Adrenal gland (tissue), 5 donors: ENCODE measurements around the gene TMEM11.

Source experiments
- POLR2A ChIP-seq, 2 donors: fragments of 450-650 bp; IDR thresholded peaks; one replicate each; pipeline ENCODE4 v1.6.1; 2017; ENCODE audit warnings: antibody characterized with exemption in 2 of 2, mild to moderate bottlenecking in 2 of 2, moderate library complexity in 1 of 2
- TF ChIP-seq, protein P1 (sequence below), 6 experiments: fragments of 450-650 bp in 4 of 6; fragments of 200-600 bp in 2 of 6; sonication (generic) in 1 of 6; IDR thresholded peaks; 1 replicate in 5 of 6; 2 replicates in 1 of 6; pipeline versions ENCODE4 v1.5.1 to v1.8.0; 2016 to 2021; ENCODE audit warnings: antibody characterized with exemption in 6 of 6, mild to moderate bottlenecking in 2 of 6, moderate library complexity in 1 of 6
- donor health status: DM: no; HTN: no; CAD: no.

DNA sequence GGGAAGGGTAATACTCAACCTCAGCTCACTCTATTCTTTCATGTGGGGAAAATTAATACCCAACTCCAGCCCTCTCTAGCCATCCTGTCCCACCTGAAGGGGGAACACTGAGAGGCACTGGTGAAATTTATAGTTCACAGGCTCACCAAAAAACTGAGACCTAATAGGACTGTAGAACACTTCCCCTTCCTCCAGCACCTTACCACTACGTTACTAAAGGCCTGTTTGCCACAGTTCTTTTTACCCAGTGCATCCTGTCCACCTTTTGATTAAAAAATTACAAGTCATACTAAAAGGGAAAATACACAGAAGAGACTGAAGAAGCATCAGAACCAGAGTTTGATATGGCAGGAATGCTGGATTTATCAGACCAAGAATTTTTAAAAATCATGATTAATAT lies 61.2 kb downstream of the TMEM11 start:
- TF ChIP-seq, protein P1, sequence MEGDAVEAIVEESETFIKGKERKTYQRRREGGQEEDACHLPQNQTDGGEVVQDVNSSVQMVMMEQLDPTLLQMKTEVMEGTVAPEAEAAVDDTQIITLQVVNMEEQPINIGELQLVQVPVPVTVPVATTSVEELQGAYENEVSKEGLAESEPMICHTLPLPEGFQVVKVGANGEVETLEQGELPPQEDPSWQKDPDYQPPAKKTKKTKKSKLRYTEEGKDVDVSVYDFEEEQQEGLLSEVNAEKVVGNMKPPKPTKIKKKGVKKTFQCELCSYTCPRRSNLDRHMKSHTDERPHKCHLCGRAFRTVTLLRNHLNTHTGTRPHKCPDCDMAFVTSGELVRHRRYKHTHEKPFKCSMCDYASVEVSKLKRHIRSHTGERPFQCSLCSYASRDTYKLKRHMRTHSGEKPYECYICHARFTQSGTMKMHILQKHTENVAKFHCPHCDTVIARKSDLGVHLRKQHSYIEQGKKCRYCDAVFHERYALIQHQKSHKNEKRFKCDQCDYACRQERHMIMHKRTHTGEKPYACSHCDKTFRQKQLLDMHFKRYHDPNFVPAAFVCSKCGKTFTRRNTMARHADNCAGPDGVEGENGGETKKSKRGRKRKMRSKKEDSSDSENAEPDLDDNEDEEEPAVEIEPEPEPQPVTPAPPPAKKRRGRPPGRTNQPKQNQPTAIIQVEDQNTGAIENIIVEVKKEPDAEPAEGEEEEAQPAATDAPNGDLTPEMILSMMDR (IDR thresholded peaks at IDR 0.05): no peak
- TF ChIP-seq POLR2A (IDR thresholded peaks at IDR 0.05): no peak
